Panc1 (cell line): ENCODE data around the gene TCP11L2. TPM values are rescaled to one million over a fixed set of nuclear protein-coding genes. Genes with fewer than 3 reads are reported as not detected.

Experiments
- ATAC-seq: fragments of 200-7000 bp; cut with Tn5 transposase; 2 replicates; pipeline ENCODE4 v1.9.1; 2020; ENCODE audit warnings: mild to moderate bottlenecking, moderate library complexity
- BruUV-seq: library from RNA; stranded (reverse); fragments of 400-500 nt; replicated peaks from 2 replicates; lab custom pipeline; 2021; lab: Mats Ljungman, UMichigan
- CTCF ChIA-PET: fragments of 300-600 bp; sonication (Branson Sonifier 250); formaldehyde crosslinking; loops from one replicate; lab custom pipeline; 2022; ENCODE audit warnings: antibody characterized with exemption; lab: Charles Lee
- POLR2A ChIA-PET: fragments of 300-600 bp; sonication (Branson Sonifier 250); formaldehyde crosslinking; loops from one replicate; lab custom pipeline; 2022; ENCODE audit warnings: antibody characterized with exemption; lab: Charles Lee
- DNase-seq: peaks from one replicate; pipeline ENCODE4 v3.0.0-alpha.2; 2010; ENCODE audit warnings: low read depth, low spot score
- H3K27ac ChIP-seq: 2 replicates; pipeline ENCODE4 v1.5.1; 2011; ENCODE audit warnings: mild to moderate bottlenecking, low read length, inconsistent platforms
- H3K27me3 ChIP-seq: fragments of 200-500 bp; sonication (Bioruptor generic); 2 replicates; pipeline ENCODE4 v1.6.0; 2014; ENCODE audit warnings: low read length, inconsistent platforms; ENCODE audit not compliant: control insufficient read depth, insufficient read depth
- H3K36me3 ChIP-seq: fragments of 200-500 bp; sonication (Bioruptor generic); 2 replicates; pipeline ENCODE4 v1.5.1; 2014; ENCODE audit warnings: inconsistent platforms, mild to moderate bottlenecking, low read length, moderate library complexity; ENCODE audit not compliant: control insufficient read depth, insufficient read depth
- H3K4me1 ChIP-seq: 2 replicates; pipeline ENCODE4 v1.5.1; 2011; ENCODE audit warnings: inconsistent platforms, mild to moderate bottlenecking, low read length, moderate library complexity; ENCODE audit not compliant: control insufficient read depth, insufficient read depth
- H3K4me3 ChIP-seq, 2 experiments: 2 replicates each; pipeline ENCODE4 v1.5.1; 2011 to 2012; ENCODE audit warnings: low read depth in 2 of 2, low read length in 2 of 2, mild to moderate bottlenecking in 2 of 2, inconsistent platforms in 1 of 2, moderate library complexity in 1 of 2
- H3K9me3 ChIP-seq: fragments of 200-500 bp; sonication (Bioruptor generic); 2 replicates; pipeline ENCODE4 v1.5.1; 2014; ENCODE audit warnings: low read depth, mild to moderate bottlenecking, inconsistent platforms, low read length, moderate library complexity; ENCODE audit not compliant: control insufficient read depth, insufficient read depth
- POLR2AphosphoS5 ChIP-seq: IDR thresholded peaks from 2 replicates; pipeline ENCODE4 v1.6.1; 2012; ENCODE audit warnings: mild to moderate bottlenecking, low read depth, low read length, moderate library complexity
- SIN3A ChIP-seq: IDR thresholded peaks from 2 replicates; pipeline ENCODE4 v1.6.1; 2012; ENCODE audit warnings: low read depth, mild to moderate bottlenecking, low read length, moderate library complexity, borderline replicate concordance; ENCODE audit not compliant: insufficient read depth
- TCF7L2 ChIP-seq: IDR thresholded peaks from 2 replicates; pipeline ENCODE4 v1.6.1; 2011; ENCODE audit warnings: mild to moderate bottlenecking, low read depth, low read length, inconsistent platforms
- in situ Hi-C: cut with HindIII; loops from 2 replicates; pipeline ENCODE4 v1.10.0; 2016; ENCODE audit warnings: low sequenced_read_pairs, low pct_unique_long_range_greater_than_20kb
- intact Hi-C: fragments of 100-400 bp; cut with micrococcal nuclease; formaldehyde crosslinking; loops from one replicate; pipeline ENCODE4 v1.10.0; 2022; ENCODE audit not compliant: unreplicated experiment
- total RNA-seq: library from RNA; stranded (reverse); gene quantifications from one replicate; pipeline ENCODE4 v1.2.1, GENCODE V29; 2021; ENCODE audit not compliant: unreplicated experiment
- TF ChIP-seq, protein P1 (sequence below): fragments of 450-650 bp; IDR thresholded peaks from 2 replicates; pipeline ENCODE4 v1.5.1; 2017; ENCODE audit warnings: mild to moderate bottlenecking
- TF ChIP-seq, protein P2 (sequence below), 2 experiments: IDR thresholded peaks; 2 replicates each; pipeline ENCODE4 v1.6.1; 2011 to 2012; ENCODE audit warnings: low read depth in 2 of 2, control low read depth in 1 of 2, low read length in 1 of 2, mild to moderate bottlenecking in 1 of 2, moderate library complexity in 1 of 2; ENCODE audit not compliant: insufficient read depth in 1 of 2

TCP11L2 gene
- total RNA-seq, 1 experiment from 2014 or later = 3.5 TPM

DNA sequence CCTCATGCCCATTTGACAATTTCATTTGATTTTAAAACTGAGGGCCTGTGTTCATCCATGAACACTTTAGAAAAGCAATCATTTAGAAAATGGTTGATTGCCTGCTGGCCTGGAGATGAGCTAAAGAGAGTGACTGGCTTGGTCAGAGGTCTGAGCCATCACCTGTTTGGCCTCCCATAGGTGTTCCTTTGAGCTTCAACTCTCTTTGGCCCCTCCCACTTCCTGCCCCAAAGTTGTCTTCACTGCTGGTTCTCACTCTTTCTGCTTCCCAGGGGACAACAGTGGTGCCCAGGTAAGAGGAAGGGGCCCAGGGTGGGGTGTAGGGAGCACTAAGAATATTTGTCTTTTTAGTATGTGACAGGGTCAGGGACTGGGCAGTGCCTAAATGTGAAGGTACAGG lies 4.9 kb upstream of the TCP11L2 start:
- ChIA-PET CTCF (no interaction called here), POLR2A (no interaction called here)
- no peaks in the 10 kb centered on the region for H3K36me3 ChIP-seq
- in situ Hi-C loops = no loop called here
- H3K27ac ChIP-seq = no peak overlapping the region
- no peaks in the 10 kb centered on the region for H3K27me3 ChIP-seq
- TF ChIP-seq POLR2AphosphoS5 (no peak), TCF7L2 (no peak), SIN3A (no peak)
- TF ChIP-seq, protein P1, sequence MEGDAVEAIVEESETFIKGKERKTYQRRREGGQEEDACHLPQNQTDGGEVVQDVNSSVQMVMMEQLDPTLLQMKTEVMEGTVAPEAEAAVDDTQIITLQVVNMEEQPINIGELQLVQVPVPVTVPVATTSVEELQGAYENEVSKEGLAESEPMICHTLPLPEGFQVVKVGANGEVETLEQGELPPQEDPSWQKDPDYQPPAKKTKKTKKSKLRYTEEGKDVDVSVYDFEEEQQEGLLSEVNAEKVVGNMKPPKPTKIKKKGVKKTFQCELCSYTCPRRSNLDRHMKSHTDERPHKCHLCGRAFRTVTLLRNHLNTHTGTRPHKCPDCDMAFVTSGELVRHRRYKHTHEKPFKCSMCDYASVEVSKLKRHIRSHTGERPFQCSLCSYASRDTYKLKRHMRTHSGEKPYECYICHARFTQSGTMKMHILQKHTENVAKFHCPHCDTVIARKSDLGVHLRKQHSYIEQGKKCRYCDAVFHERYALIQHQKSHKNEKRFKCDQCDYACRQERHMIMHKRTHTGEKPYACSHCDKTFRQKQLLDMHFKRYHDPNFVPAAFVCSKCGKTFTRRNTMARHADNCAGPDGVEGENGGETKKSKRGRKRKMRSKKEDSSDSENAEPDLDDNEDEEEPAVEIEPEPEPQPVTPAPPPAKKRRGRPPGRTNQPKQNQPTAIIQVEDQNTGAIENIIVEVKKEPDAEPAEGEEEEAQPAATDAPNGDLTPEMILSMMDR = no peak
- TF ChIP-seq, protein P2, sequence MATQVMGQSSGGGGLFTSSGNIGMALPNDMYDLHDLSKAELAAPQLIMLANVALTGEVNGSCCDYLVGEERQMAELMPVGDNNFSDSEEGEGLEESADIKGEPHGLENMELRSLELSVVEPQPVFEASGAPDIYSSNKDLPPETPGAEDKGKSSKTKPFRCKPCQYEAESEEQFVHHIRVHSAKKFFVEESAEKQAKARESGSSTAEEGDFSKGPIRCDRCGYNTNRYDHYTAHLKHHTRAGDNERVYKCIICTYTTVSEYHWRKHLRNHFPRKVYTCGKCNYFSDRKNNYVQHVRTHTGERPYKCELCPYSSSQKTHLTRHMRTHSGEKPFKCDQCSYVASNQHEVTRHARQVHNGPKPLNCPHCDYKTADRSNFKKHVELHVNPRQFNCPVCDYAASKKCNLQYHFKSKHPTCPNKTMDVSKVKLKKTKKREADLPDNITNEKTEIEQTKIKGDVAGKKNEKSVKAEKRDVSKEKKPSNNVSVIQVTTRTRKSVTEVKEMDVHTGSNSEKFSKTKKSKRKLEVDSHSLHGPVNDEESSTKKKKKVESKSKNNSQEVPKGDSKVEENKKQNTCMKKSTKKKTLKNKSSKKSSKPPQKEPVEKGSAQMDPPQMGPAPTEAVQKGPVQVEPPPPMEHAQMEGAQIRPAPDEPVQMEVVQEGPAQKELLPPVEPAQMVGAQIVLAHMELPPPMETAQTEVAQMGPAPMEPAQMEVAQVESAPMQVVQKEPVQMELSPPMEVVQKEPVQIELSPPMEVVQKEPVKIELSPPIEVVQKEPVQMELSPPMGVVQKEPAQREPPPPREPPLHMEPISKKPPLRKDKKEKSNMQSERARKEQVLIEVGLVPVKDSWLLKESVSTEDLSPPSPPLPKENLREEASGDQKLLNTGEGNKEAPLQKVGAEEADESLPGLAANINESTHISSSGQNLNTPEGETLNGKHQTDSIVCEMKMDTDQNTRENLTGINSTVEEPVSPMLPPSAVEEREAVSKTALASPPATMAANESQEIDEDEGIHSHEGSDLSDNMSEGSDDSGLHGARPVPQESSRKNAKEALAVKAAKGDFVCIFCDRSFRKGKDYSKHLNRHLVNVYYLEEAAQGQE (IDR thresholded peaks at IDR 0.05; ENCODE audit: insufficient read depth in 1 of 2, low read depth in 2 of 2, low read length in 1 of 2) = no peak
- H3K4me3 ChIP-seq = no peak overlapping the region
- DNase-seq = no peak
- no peak for ATAC-seq
- intact Hi-C loops = no loop called here
- no peaks in the 10 kb centered on the region for H3K9me3 ChIP-seq
- BruUV-seq = no TSS peak
- H3K4me1 ChIP-seq = peaks cover 5% of the 10 kb centered on the region; the same call in 1 of the 2 replicates

DNA sequence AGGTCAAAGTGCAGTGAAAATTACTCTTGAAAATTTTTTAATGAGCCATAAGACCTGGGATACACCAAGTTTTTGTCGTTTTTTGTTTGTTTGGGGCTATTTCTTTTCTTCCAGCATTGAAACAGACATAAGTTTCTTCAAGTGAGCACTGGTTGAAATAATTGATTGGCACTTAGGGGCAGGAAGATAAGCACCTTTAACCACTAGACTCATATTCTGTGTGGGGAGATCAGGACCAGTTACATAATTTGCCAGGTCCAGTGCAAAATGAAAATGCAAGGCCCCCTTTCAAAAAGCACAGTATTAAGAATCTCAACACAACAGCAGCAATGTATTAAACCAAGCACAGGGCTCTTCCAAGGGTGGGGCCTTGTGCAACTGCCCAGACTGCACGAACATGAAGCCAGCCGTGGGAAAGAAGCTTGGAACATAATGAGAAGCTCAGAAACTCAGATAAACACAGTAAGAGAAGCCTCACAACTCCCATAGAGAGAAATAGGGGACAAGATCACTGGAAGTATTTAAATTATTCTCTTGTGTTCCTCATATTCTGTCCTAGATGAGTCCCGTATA lies 3.2 kb upstream of the TCP11L2 start:
- ATAC-seq = no peak
- no peak overlapping the region for H3K4me3 ChIP-seq
- intact Hi-C loops (no loop called here), in situ Hi-C loops (no loop called here)
- no peak for DNase-seq
- no peaks in the 10 kb centered on the region for H3K9me3 ChIP-seq
- no peaks in the 10 kb centered on the region for H3K36me3 ChIP-seq
- TF ChIP-seq, protein P1 = no peak
- TF ChIP-seq SIN3A (no peak), TCF7L2 (no peak), POLR2AphosphoS5 (no peak)
- TF ChIP-seq, protein P2 (IDR thresholded peaks at IDR 0.05; ENCODE audit: insufficient read depth in 1 of 2, low read depth in 2 of 2, low read length in 1 of 2) = no peak
- BruUV-seq = no TSS peak
- H3K4me1 ChIP-seq = peaks cover 5% of the 10 kb centered on the region; the same call in 1 of the 2 replicates
- POLR2A ChIA-PET = no interaction called here
- H3K27ac ChIP-seq = no peak overlapping the region
- H3K27me3 ChIP-seq = no peaks in the 10 kb centered on the region
- CTCF ChIA-PET = no interaction called here
